ENCODE data around the gene CDCP1. TPM values are rescaled to one million over a fixed set of nuclear protein-coding genes. Genes with fewer than 3 reads are reported as not detected.

The CDCP1 gene
- total RNA-seq, 1 donor from 2014 or later = 0.71 TPM

- H3K4me1 Mint-ChIP-seq (ENCODE audit: low read depth, unreplicated experiment) = peaks cover 2% of the 10 kb centered on the region
- no peaks in the 10 kb centered on the region for H3K27me3 Mint-ChIP-seq (ENCODE audit: unreplicated experiment)
- DNase-seq = no peak
- no peak overlapping the region for H3K27ac Mint-ChIP-seq (ENCODE audit: unreplicated experiment)
- TF ChIP-seq CTCF (IDR thresholded peaks at IDR 0.05; ENCODE audit: partially characterized antibody, unreplicated experiment) = no peak
- H3K4me3 Mint-ChIP-seq (ENCODE audit: unreplicated experiment) = no peak overlapping the region
- peaks cover 4% of the 10 kb centered on the region for H3K9me3 Mint-ChIP-seq (ENCODE audit: unreplicated experiment)
- peaks cover 4% of the 10 kb centered on the region for H3K36me3 Mint-ChIP-seq (ENCODE audit: unreplicated experiment)
These were observed 53.0 kb downstream of the CDCP1 start for GRCh38 chr3:45093176-45093575.

DNA sequence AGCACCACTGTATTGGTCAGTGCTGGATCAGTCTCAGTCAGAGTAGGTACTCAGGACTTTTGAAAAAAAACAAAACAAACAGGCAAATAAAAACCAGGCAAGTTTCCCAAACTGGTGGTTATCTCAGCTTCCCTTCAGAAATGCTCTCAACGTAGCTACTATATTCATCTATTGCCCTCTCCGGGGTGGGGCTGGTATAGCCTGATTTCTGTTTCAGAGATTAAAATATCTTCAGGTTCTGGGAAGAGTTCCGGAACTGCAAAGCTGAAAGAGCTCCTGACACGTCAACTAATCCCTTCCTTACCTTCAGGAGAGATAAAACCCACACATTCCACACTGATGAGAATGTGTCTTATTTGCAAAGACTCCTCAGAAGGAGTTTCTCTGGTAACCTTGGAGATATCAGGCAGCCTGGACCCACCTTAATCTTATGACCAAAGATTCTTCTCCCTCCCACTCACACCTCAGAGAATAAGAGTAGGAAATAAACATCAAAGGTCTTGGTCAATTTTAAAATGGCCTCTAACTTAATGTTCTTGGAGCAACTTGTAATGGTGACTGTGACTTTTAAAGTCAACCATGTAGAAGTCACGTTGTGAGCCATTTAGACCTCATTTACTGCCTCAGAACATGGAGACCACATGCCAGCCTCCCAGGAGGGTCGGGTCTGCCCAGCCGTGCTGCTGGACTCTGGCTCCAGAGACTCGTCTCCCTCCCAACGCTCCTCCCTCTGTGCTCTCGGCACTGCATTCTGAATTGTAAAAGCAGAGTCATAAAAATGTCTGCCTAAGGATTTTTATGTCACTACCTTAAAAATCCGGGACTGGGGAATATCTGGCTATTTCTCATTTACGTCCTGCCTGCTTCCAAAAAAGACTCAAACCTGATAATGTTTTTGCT lies 53.8 kb downstream of the CDCP1 start:
- Mint-ChIP-seq H3K36me3 (ENCODE audit: unreplicated experiment) (peaks cover 4% of the 10 kb centered on the region), H3K27me3 (ENCODE audit: unreplicated experiment) (no peaks in the 10 kb centered on the region), H3K27ac (ENCODE audit: unreplicated experiment) (no peak overlapping the region), H3K9me3 (ENCODE audit: unreplicated experiment) (peaks cover 4% of the 10 kb centered on the region), H3K4me1 (ENCODE audit: low read depth, unreplicated experiment) (peaks cover 2% of the 10 kb centered on the region), H3K4me3 (ENCODE audit: unreplicated experiment) (no peak overlapping the region)
- no peak for DNase-seq
- TF ChIP-seq CTCF (IDR thresholded peaks at IDR 0.05; ENCODE audit: partially characterized antibody, unreplicated experiment) = no peak

GRCh38 chr3:45090855-45091254 lies 55.3 kb downstream of the CDCP1 start:
- no peaks in the 10 kb centered on the region for H3K27me3 Mint-ChIP-seq (ENCODE audit: unreplicated experiment)
- H3K4me3 Mint-ChIP-seq (ENCODE audit: unreplicated experiment) = no peak overlapping the region
- peaks cover 4% of the 10 kb centered on the region for H3K9me3 Mint-ChIP-seq (ENCODE audit: unreplicated experiment)
- peaks cover 4% of the 10 kb centered on the region for H3K36me3 Mint-ChIP-seq (ENCODE audit: unreplicated experiment)
- H3K27ac Mint-ChIP-seq (ENCODE audit: unreplicated experiment) = no peak overlapping the region
- DNase-seq = no peak
- no peak for TF ChIP-seq CTCF (IDR thresholded peaks at IDR 0.05; ENCODE audit: partially characterized antibody, unreplicated experiment)
- H3K4me1 Mint-ChIP-seq (ENCODE audit: low read depth, unreplicated experiment) = peaks cover 2% of the 10 kb centered on the region

DNA sequence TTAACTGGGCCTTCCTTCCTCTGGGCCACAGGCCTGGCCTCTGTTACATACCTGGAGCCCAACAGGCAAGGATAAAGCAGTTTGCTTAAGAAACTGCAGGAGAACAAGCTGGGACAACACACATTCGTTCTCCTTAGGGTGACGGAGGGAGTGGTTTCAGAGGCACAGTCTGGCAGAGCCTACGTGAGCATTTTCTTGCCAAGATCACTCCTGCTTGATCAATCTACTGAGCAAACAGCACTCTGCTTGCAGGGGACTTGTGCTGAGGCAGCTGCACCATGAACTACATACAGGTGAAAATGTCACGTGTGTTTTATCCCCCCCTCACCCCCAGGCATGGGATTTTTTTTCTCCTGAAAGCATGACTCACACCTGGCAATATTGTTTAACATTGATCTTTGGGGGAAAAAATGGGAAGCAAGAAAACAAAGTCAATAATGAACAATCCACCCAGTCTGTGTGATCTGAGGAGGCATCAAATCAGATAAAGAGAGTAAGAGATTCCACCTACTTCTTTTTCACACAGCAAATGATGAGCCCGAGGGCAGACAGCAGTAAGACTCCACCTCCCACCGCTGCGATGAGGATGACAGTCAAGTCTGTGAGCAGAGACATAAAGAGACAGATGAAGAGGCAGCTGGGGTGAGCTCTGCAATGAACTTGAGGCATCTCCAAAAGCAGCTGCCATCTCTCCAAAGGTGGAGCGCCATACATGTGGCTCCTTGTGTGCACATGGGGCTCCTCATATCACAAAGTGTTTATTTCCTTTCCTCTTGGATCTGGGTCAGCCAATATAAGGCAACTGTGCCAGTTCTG lies 57.4 kb downstream of the CDCP1 start:
- no peak for TF ChIP-seq CTCF (IDR thresholded peaks at IDR 0.05; ENCODE audit: partially characterized antibody, unreplicated experiment)
- Mint-ChIP-seq H3K27ac (ENCODE audit: unreplicated experiment) (no peak overlapping the region), H3K9me3 (ENCODE audit: unreplicated experiment) (peaks cover 4% of the 10 kb centered on the region), H3K36me3 (ENCODE audit: unreplicated experiment) (peaks cover 4% of the 10 kb centered on the region), H3K4me1 (ENCODE audit: low read depth, unreplicated experiment) (peaks cover 2% of the 10 kb centered on the region), H3K4me3 (ENCODE audit: unreplicated experiment) (no peak overlapping the region), H3K27me3 (ENCODE audit: unreplicated experiment) (no peaks in the 10 kb centered on the region)
- no peak for DNase-seq

All from glutamatergic neuron (in vitro differentiated cells).